GM19238 (cell line): Measurements from ENCODE around the gene RRAGD.

Experiments used
- DNase-seq: peaks from one replicate; pipeline ENCODE4 v3.0.0; 2011; ENCODE audit warnings: low spot score; ENCODE audit not compliant: insufficient read length

The RRAGD gene

GRCh38 chr6:89346433-89346832, 65.6 kb downstream of the RRAGD start:
- DNase-seq = no peak

GRCh38 chr6:89339565-89339964, 72.5 kb downstream of the RRAGD start:
- no peak for DNase-seq

DNA sequence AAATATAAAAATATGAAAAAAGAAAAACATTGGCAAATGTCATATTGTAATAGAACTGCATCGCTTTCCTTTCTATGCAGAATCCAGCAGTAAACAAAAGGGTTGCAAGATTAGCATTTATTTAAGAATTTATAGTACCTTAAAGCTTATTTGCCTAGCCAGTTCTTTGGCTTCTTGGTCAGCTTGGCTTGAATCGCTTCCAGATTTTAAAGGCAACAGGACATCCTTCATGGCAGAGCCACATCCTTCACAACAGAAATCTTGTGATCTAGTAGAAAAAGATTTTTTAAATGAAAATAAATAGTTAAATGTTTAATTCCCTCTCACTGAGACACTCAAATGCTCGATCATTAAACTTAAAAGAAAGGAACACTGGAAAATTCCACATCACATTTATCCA, 76.9 kb downstream of the RRAGD start:
- no peak for DNase-seq

- DNase-seq = no peak
These were observed 81.2 kb downstream of the RRAGD start for GRCh38 chr6:89330910-89331309.

- DNase-seq = no peak
These were observed 83.1 kb downstream of the RRAGD start for GRCh38 chr6:89328976-89329375.

DNA sequence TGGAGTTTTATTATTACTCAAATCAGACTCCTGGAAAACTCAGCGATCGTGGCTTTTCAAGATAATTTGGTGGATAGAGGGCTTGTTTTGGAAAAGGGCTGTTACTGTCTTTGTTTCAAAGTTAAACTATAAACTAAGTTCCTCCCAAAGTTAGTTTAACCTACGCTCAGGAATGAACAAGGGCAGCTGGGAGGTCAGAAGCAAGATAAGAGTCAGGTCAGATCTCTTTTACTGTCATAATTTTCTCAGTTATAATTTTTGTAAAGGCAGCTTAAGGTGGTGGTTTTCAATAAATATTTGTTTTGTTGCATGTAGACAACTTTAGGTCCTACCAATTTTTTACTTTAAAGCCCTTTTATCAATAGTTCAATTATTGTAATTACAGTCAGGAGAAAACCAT, 87.8 kb downstream of the RRAGD start:
- DNase-seq = no peak

GRCh38 chr6:89323511-89323971, 88.5 kb downstream of the RRAGD start:
- DNase-seq = no peak

- no peak for DNase-seq
These were observed 90.7 kb downstream of the RRAGD start for GRCh38 chr6:89321131-89321970.

- DNase-seq = no peak
These were observed 92.0 kb downstream of the RRAGD start for GRCh38 chr6:89320012-89320559.

DNA sequence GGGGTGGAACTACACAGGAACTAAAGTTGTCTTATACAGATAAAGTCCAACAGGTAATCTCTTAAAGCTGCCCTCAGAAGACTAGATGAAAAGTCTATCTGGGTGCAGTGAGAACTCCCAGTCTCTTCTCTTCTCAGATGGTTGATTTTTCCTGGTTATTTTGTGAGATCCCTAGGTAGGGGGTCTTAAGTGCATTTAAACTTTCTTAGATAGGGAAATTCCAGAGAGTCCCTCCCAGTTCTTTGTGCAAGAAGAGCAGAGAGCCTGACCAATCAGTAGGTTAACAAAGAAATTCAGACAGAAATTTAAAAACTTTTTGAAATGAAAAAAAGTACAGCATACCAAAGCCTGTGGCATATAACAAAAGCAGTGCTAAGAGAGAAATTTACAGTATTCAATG, 95.0 kb downstream of the RRAGD start:
- no peak for DNase-seq

GRCh38 chr6:89315249-89315885, 96.7 kb downstream of the RRAGD start, which contains the start of gene GABRR2:
TSS of gene GABRR2 (minus strand) at chr6:89315299. CDS start at chr6:89315165, 134 bp downstream.
- DNase-seq = no peak

- DNase-seq = no peak
These were observed 97.4 kb downstream of the RRAGD start for GRCh38 chr6:89314692-89315091.
